PC-9 (cell line): ENCODE measurements around the gene DENND1A. TPM values are rescaled to one million over a fixed set of nuclear protein-coding genes. Genes with fewer than 3 reads are reported as not detected.

Source experiments
- BruUV-seq: library from RNA; stranded (reverse); fragments of 400-500 nt; replicated peaks from 2 replicates; lab custom pipeline; 2021; lab: Mats Ljungman, UMichigan
- CTCF ChIA-PET: fragments of 300-600 bp; sonication (Branson Sonifier 250); formaldehyde crosslinking; loops from one replicate; lab custom pipeline; 2022; ENCODE audit warnings: antibody characterized with exemption; lab: Charles Lee
- POLR2A ChIA-PET: fragments of 300-600 bp; sonication (Branson Sonifier 250); formaldehyde crosslinking; loops from one replicate; lab custom pipeline; 2022; ENCODE audit warnings: antibody characterized with exemption; ENCODE audit not compliant: unreplicated experiment; lab: Charles Lee
- DNase-seq, 2 experiments: peaks; one replicate each; pipeline versions ENCODE4 v3.0.0 to v3.0.0-alpha.2; 2015 to 2022; ENCODE audit warnings: mixed read lengths in 1 of 2
- H2AFZ ChIP-seq: fragments of 200-600 bp; sonication (generic); 2 replicates; pipeline ENCODE4 v1.8.1; 2017; ENCODE audit warnings: antibody characterized with exemption
- H3F3A ChIP-seq: fragments of 200-600 bp; sonication (generic); 2 replicates; pipeline ENCODE4 v1.8.1; 2017; ENCODE audit warnings: antibody characterized with exemption, mild to moderate bottlenecking, low read depth; ENCODE audit not compliant: insufficient read depth
- H3K27ac ChIP-seq: fragments of 200-600 bp; sonication (generic); 2 replicates; pipeline ENCODE4 v1.6.1; 2016; ENCODE audit warnings: mixed run types
- H3K27me3 ChIP-seq: fragments of 200-600 bp; sonication (generic); 2 replicates; pipeline ENCODE4 v1.6.1; 2016; ENCODE audit warnings: low read depth, mixed run types; ENCODE audit not compliant: insufficient read depth
- H3K36me3 ChIP-seq: fragments of 200-600 bp; sonication (generic); 2 replicates; pipeline ENCODE4 v1.6.1; 2016; ENCODE audit warnings: low read depth, mixed run types
- H3K4me1 ChIP-seq: fragments of 200-600 bp; sonication (generic); replicated peaks from 2 replicates; pipeline ENCODE4 v1.6.1; 2016; ENCODE audit warnings: mixed run types; ENCODE audit not compliant: insufficient read depth
- H3K4me2 ChIP-seq: fragments of 200-600 bp; sonication (generic); 2 replicates; pipeline ENCODE4 v1.6.1; 2017; ENCODE audit warnings: mixed run types
- H3K4me3 ChIP-seq: fragments of 200-600 bp; sonication (generic); 2 replicates; pipeline ENCODE4 v1.6.1; 2016; ENCODE audit warnings: mixed run types
- H3K79me2 ChIP-seq: fragments of 200-600 bp; sonication (generic); 2 replicates; pipeline ENCODE4 v1.6.1; 2017; ENCODE audit warnings: low read depth, mixed run types
- H3K9me2 ChIP-seq: fragments of 200-600 bp; sonication (generic); 2 replicates; pipeline ENCODE4 v1.8.1; 2017; ENCODE audit warnings: mild to moderate bottlenecking; ENCODE audit not compliant: insufficient read depth
- H3K9me3 ChIP-seq: fragments of 200-600 bp; sonication (generic); 2 replicates; pipeline ENCODE4 v1.8.1; 2016; ENCODE audit warnings: low read depth; ENCODE audit not compliant: insufficient read depth
- H4K20me1 ChIP-seq: fragments of 200-600 bp; sonication (generic); 2 replicates; pipeline ENCODE4 v1.8.1; 2017; ENCODE audit not compliant: insufficient read depth
- EZH2 ChIP-seq: fragments of 200-600 bp; sonication (generic); IDR thresholded peaks from 2 replicates; pipeline ENCODE4 v1.8.0; 2017; ENCODE audit warnings: antibody characterized with exemption, low read depth
- intact Hi-C: fragments of 100-400 bp; cut with micrococcal nuclease; formaldehyde crosslinking; loops from one replicate; pipeline ENCODE4 v1.10.0; 2022; ENCODE audit not compliant: unreplicated experiment
- total RNA-seq: library from RNA; stranded (reverse); gene quantifications from 2 replicates; pipeline ENCODE4 v1.2.3, GENCODE V29; 2021
- TF ChIP-seq, protein P1 (sequence below): fragments of 200-600 bp; sonication (generic); conservative IDR thresholded peaks from 2 replicates; pipeline ENCODE4 v1.6.1; 2017; ENCODE audit warnings: mixed run types, antibody characterized with exemption, mild to moderate bottlenecking, moderate library complexity

DENND1A gene
- total RNA-seq, 1 experiment from 2014 or later, result 37.7 TPM

- Histone ChIP-seq H3K4me1 (no peaks in the 10 kb centered on the region), H3K4me3 (no peak overlapping the region), H3F3A (no peaks in the 10 kb centered on the region), H3K79me2 (no peaks in the 10 kb centered on the region), H3K36me3 (no peaks in the 10 kb centered on the region), H3K27me3 (no peaks in the 10 kb centered on the region), H3K9me2 (no peaks in the 10 kb centered on the region), H3K27ac (no peak overlapping the region), H2AFZ (no peak overlapping the region), H4K20me1 (no peaks in the 10 kb centered on the region), H3K9me3 (peaks cover 17% of the 10 kb centered on the region; the same call in 1 of the 2 replicates), H3K4me2 (no peak overlapping the region)
- intact Hi-C loops, result no loop called here
- CTCF ChIA-PET, result no interaction called here
- BruUV-seq, result no TSS peak
- no peak for TF ChIP-seq EZH2
- TF ChIP-seq, protein P1, sequence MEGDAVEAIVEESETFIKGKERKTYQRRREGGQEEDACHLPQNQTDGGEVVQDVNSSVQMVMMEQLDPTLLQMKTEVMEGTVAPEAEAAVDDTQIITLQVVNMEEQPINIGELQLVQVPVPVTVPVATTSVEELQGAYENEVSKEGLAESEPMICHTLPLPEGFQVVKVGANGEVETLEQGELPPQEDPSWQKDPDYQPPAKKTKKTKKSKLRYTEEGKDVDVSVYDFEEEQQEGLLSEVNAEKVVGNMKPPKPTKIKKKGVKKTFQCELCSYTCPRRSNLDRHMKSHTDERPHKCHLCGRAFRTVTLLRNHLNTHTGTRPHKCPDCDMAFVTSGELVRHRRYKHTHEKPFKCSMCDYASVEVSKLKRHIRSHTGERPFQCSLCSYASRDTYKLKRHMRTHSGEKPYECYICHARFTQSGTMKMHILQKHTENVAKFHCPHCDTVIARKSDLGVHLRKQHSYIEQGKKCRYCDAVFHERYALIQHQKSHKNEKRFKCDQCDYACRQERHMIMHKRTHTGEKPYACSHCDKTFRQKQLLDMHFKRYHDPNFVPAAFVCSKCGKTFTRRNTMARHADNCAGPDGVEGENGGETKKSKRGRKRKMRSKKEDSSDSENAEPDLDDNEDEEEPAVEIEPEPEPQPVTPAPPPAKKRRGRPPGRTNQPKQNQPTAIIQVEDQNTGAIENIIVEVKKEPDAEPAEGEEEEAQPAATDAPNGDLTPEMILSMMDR, result no peak
- POLR2A ChIA-PET, result no interaction called here
- DNase-seq, result no peak
Measured at GRCh38 chr9:123725389-123725788, 204.5 kb downstream of the DENND1A start.

- TF ChIP-seq EZH2, result no peak
- no peaks in the 10 kb centered on the region for H3K36me3 ChIP-seq
- peaks cover 17% of the 10 kb centered on the region; the same call in 1 of the 2 replicates for H3K9me3 ChIP-seq
- no peak overlapping the region for H3K27ac ChIP-seq
- H3K79me2 ChIP-seq, result no peaks in the 10 kb centered on the region
- H3K9me2 ChIP-seq, result no peaks in the 10 kb centered on the region
- no peak overlapping the region for H3K4me2 ChIP-seq
- no peak for DNase-seq
- no peaks in the 10 kb centered on the region for H3K4me1 ChIP-seq
- H3K27me3 ChIP-seq, result no peaks in the 10 kb centered on the region
- POLR2A ChIA-PET, result no interaction called here
- no peak overlapping the region for H2AFZ ChIP-seq
- H4K20me1 ChIP-seq, result no peaks in the 10 kb centered on the region
- CTCF ChIA-PET, result interaction anchor here (0.6 kb wide), 1 partner anchor 289 kb away, joined by 3 read pairs; no protein-coding TSS in a partner anchor
- no peak overlapping the region for H3K4me3 ChIP-seq
- H3F3A ChIP-seq, result no peaks in the 10 kb centered on the region
- no TSS peak for BruUV-seq
- intact Hi-C loops, result no loop called here
Measured at GRCh38 chr9:123724211-123724796, 205.6 kb downstream of the DENND1A start.

DNA sequence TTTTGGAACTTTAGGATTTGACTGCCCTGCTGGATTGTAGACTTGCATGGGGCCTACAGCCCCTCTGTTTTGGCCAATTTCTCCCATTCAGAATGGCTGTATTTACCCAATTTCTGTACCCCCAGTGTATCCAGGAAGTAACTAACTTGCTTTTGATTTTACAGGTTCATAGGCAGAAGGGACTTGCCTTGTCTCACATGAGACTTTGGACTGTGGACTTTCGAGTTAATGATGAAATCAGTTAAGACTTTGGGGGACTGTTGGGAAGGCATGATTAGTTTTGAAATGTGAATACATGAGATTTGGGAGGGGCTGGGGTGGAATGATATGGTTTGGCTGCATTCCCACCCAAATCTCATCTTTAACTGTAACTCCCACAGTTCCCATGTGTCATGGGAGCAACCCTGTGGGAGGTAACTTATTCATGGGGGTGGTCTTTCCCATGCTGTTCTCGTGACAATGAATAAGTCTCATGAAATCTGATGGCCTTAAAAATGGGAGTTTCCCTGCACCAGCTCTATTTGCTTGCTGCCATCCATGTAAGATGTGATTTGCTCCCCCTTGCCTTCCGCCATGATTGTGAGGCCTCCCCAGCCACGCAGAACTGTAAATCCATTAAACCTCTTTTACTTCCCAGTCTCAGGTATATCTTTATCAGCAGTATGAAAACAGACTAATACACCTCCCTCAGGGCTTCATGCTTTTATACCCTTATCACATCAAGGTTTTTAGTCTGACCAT is 206.6 kb downstream of the DENND1A start:
- Histone ChIP-seq H2AFZ (no peak overlapping the region), H3K79me2 (no peaks in the 10 kb centered on the region), H3K9me3 (peaks cover 17% of the 10 kb centered on the region; the same call in 1 of the 2 replicates), H3K27ac (no peak overlapping the region), H3K36me3 (no peaks in the 10 kb centered on the region), H3K4me1 (no peaks in the 10 kb centered on the region), H3K27me3 (no peaks in the 10 kb centered on the region), H3F3A (no peaks in the 10 kb centered on the region), H3K9me2 (no peaks in the 10 kb centered on the region), H3K4me2 (no peak overlapping the region), H4K20me1 (no peaks in the 10 kb centered on the region), H3K4me3 (no peak overlapping the region)
- BruUV-seq, result no TSS peak
- TF ChIP-seq, protein P1, result no peak
- no peak for TF ChIP-seq EZH2
- POLR2A ChIA-PET, result no interaction called here
- intact Hi-C loops, result no loop called here
- no peak for DNase-seq
- CTCF ChIA-PET, result no interaction called here
